Testis (tissue), 3 donors: ENCODE results near the gene MAGI1. TPM values are rescaled to one million over a fixed set of nuclear protein-coding genes. Genes with fewer than 3 reads are reported as not detected.

Source experiments
- DNase-seq: peaks from one replicate; pipeline ENCODE4 v3.0.0-alpha.2; 2019
- H3K27ac ChIP-seq, 2 donors: fragments of 200-600 bp; sonication (generic); one replicate each; pipeline ENCODE4 v1.5.1; 2019
- H3K27me3 ChIP-seq: fragments of 200-600 bp; sonication (generic); one replicate; pipeline ENCODE4 v1.5.1; 2019
- H3K36me3 ChIP-seq: fragments of 200-600 bp; sonication (generic); one replicate; pipeline ENCODE4 v1.5.1; 2017; ENCODE audit warnings: low read depth; ENCODE audit errors: missing control alignments
- H3K4me1 ChIP-seq: fragments of 200-600 bp; sonication (generic); one replicate; pipeline ENCODE4 v1.5.1; 2019
- H3K4me3 ChIP-seq, 2 donors: fragments of 200-600 bp; sonication (generic); one replicate each; pipeline ENCODE4 v1.5.1; 2017 to 2019
- H3K9me3 ChIP-seq: fragments of 200-600 bp; sonication (generic); one replicate; pipeline ENCODE4 v1.5.1; 2017
- CTCF ChIP-seq, 3 experiments: fragments of 450-650 bp in 2 of 3; fragments of 200-600 bp in 1 of 3; sonication (generic) in 1 of 3; IDR thresholded peaks; one replicate each; pipeline ENCODE4 v1.5.1; 2016 to 2019; ENCODE audit warnings: antibody characterized with exemption in 3 of 3, mild to moderate bottlenecking in 2 of 3, moderate library complexity in 1 of 3
- POLR2A ChIP-seq: fragments of 450-650 bp; IDR thresholded peaks from one replicate; pipeline ENCODE4 v1.6.1; 2017; ENCODE audit warnings: antibody characterized with exemption, mild to moderate bottlenecking, moderate library complexity
- WGBS, 2 donors: methylation state at CpG; one replicate each; pipeline ENCODE4 v1.1.5; 2018; 5-methylcytosine and 5-hydroxymethylcytosine counted together
- intact Hi-C: fragments of 100-400 bp; cut with DNase I; formaldehyde crosslinking; loops from one replicate; pipeline ENCODE4 v1.15.1; 2023; ENCODE audit warnings: low total_unique reads
- polyA plus RNA-seq: library from polyadenylated mRNA; stranded (reverse); fragments of 350-450 nt; fragmentation: Illumina TruSeq; extraction: RNeasy Lipid Tissue Mini Kit (QIAGEN cat#74804); gene quantifications from one replicate; pipeline ENCODE4 v1.2.3, GENCODE V29; 2014; ENCODE audit warnings: low read depth, low replicate concordance; ENCODE audit not compliant: insufficient read depth
- total RNA-seq, 2 donors: library from RNA; depleted of rRNA; stranded (reverse); fragments of >200 nt; gene quantifications; one replicate each; pipeline ENCODE4 v1.2.3, GENCODE V29; 2016

MAGI1 gene
- total and polyA plus RNA-seq, 3 donors from 2014 or later, result 55.4 to 60.4 (median 56.1) TPM

GRCh38 chr3:66019896-66020295 lies 18.8 kb downstream of the MAGI1 start:
- Histone ChIP-seq H3K27me3 (no peaks in the 10 kb centered on the region), H3K9me3 (no peaks in the 10 kb centered on the region), H3K4me3 (no peak overlapping the region), H3K36me3 (no peaks in the 10 kb centered on the region), H3K27ac (no peak overlapping the region), H3K4me1 (no peaks in the 10 kb centered on the region)
- no peak for DNase-seq
- TF ChIP-seq POLR2A, result no peak
- TF ChIP-seq CTCF (IDR thresholded peaks at IDR 0.05), result no peak
- intact Hi-C loops, result no loop called here
- WGBS, 2 donors, result 71 to 82% methylated on average over 4 to 8 of the region's 8 CpGs

GRCh38 chr3:66018057-66019033 lies 20.4 kb downstream of the MAGI1 start:
- Histone ChIP-seq H3K4me1 (no peaks in the 10 kb centered on the region), H3K4me3 (no peak overlapping the region), H3K27me3 (no peaks in the 10 kb centered on the region), H3K36me3 (no peaks in the 10 kb centered on the region), H3K9me3 (no peaks in the 10 kb centered on the region), H3K27ac (no peak overlapping the region)
- intact Hi-C loops, result no loop called here
- whole genome bisulfite sequencing, 2 donors, result 82 to 86% methylated on average over 8 of the region's 8 CpGs
- DNase-seq, result no peak
- no peak for TF ChIP-seq CTCF (IDR thresholded peaks at IDR 0.05)
- no peak for TF ChIP-seq POLR2A

DNA sequence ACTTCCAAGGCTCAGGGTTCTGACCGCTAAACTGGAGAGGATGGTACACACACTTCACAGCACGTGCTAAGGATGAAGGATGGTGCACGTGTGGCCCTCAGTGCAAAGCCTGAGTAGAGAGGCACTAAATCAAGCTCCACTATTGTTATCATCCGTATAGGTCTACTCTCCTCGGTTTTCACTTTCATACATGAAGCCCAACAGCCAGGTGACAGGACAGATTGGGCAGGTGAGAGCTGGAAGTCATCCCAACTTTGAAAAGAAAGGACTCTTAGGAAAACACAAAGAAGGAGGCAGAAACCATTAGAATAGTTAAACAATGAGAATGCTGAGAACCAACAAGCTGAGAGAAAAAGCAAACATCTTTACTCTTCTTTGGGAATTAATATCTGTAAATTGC lies 21.1 kb downstream of the MAGI1 start:
- H3K4me1 ChIP-seq, result no peaks in the 10 kb centered on the region
- DNase-seq, result no peak
- H3K27me3 ChIP-seq, result no peaks in the 10 kb centered on the region
- no peak overlapping the region for H3K4me3 ChIP-seq
- WGBS, 2 donors, result 56 to 70% methylated on average over 5 of the region's 5 CpGs
- no peaks in the 10 kb centered on the region for H3K9me3 ChIP-seq
- H3K36me3 ChIP-seq, result no peaks in the 10 kb centered on the region
- H3K27ac ChIP-seq, result no peak overlapping the region
- TF ChIP-seq POLR2A (no peak), CTCF (IDR thresholded peaks at IDR 0.05) (no peak)
- intact Hi-C loops, result no loop called here

GRCh38 chr3:66017084-66017483 lies 21.6 kb downstream of the MAGI1 start:
- H3K9me3 ChIP-seq, result no peaks in the 10 kb centered on the region
- TF ChIP-seq POLR2A, result no peak
- TF ChIP-seq CTCF (IDR thresholded peaks at IDR 0.05), result no peak
- H3K4me1 ChIP-seq, result no peaks in the 10 kb centered on the region
- H3K27me3 ChIP-seq, result no peaks in the 10 kb centered on the region
- 84 to 92% methylated on average over 16 of the region's 16 CpGs for WGBS, 2 donors
- no peak for DNase-seq
- H3K4me3 ChIP-seq, result no peak overlapping the region
- intact Hi-C loops, result no loop called here
- H3K36me3 ChIP-seq, result no peaks in the 10 kb centered on the region
- H3K27ac ChIP-seq, result no peak overlapping the region
